H9 (cell line): ENCODE data around the gene CRACDL. TPM values are rescaled to one million over a fixed set of nuclear protein-coding genes. Genes with fewer than 3 reads are reported as not detected.

ENCODE experiments used
- DNase-seq: peaks from one replicate; pipeline ENCODE4 v3.0.0-alpha.2; 2017
- H2AFZ ChIP-seq: one replicate; pipeline ENCODE4 v1.6.1; 2013; ENCODE audit warnings: mild to moderate bottlenecking, low read length, control low read depth, moderate library complexity
- H2AK5ac ChIP-seq: 2 replicates; pipeline ENCODE4 v1.6.1; 2013; ENCODE audit warnings: low read length, control low read depth, mixed read lengths; ENCODE audit not compliant: insufficient read length
- H2BK120ac ChIP-seq: one replicate; pipeline ENCODE4 v1.6.1; 2013; ENCODE audit warnings: low read depth, mild to moderate bottlenecking, low read length, control low read depth, inconsistent platforms; ENCODE audit not compliant: poor library complexity, severe bottlenecking
- H2BK12ac ChIP-seq: 2 replicates; pipeline ENCODE4 v1.6.1; 2013; ENCODE audit warnings: low read length, control low read depth, mixed read lengths, low read depth; ENCODE audit not compliant: insufficient read length
- H2BK15ac ChIP-seq: 2 replicates; pipeline ENCODE4 v1.6.1; 2013; ENCODE audit warnings: low read depth, low read length, control low read depth
- H2BK20ac ChIP-seq: one replicate; pipeline ENCODE4 v1.6.1; 2013; ENCODE audit warnings: low read depth, mild to moderate bottlenecking, low read length, control low read depth, inconsistent platforms; ENCODE audit not compliant: poor library complexity, severe bottlenecking
- H2BK5ac ChIP-seq: 2 replicates; pipeline ENCODE4 v1.6.1; 2013; ENCODE audit warnings: low read length, control low read depth, mixed read lengths; ENCODE audit not compliant: insufficient read length
- H3K14ac ChIP-seq: 2 replicates; pipeline ENCODE4 v1.6.1; 2013; ENCODE audit warnings: low read length, control low read depth; ENCODE audit not compliant: insufficient read depth
- H3K18ac ChIP-seq: 2 replicates; pipeline ENCODE4 v1.6.1; 2013; ENCODE audit warnings: low read depth, mild to moderate bottlenecking, mixed read lengths, low read length, control low read depth; ENCODE audit not compliant: insufficient read length
- H3K23ac ChIP-seq: 2 replicates; pipeline ENCODE4 v1.6.1; 2013; ENCODE audit warnings: low read length, control low read depth, mixed read lengths, low read depth; ENCODE audit not compliant: insufficient read length
- H3K23me2 ChIP-seq: 2 replicates; pipeline ENCODE4 v1.6.1; 2013; ENCODE audit warnings: low read depth, mild to moderate bottlenecking, mixed read lengths, low read length, control low read depth; ENCODE audit not compliant: insufficient read length, poor library complexity, severe bottlenecking
- H3K27ac ChIP-seq: 2 replicates; pipeline ENCODE4 v1.5.1; 2013; ENCODE audit warnings: low read length, control low read depth, mixed read lengths, low read depth; ENCODE audit not compliant: insufficient read length
- H3K27me3 ChIP-seq: 2 replicates; pipeline ENCODE4 v1.6.1; 2013; ENCODE audit warnings: low read length, control low read depth, inconsistent platforms; ENCODE audit not compliant: insufficient read depth
- H3K4ac ChIP-seq: 2 replicates; pipeline ENCODE4 v1.6.1; 2013; ENCODE audit warnings: low read depth, mild to moderate bottlenecking, control low read depth, inconsistent platforms, low read length, moderate library complexity
- H3K4me1 ChIP-seq: 2 replicates; pipeline ENCODE4 v1.6.1; 2013; ENCODE audit warnings: low read length, control low read depth, inconsistent platforms; ENCODE audit not compliant: insufficient read depth
- H3K4me2 ChIP-seq: 2 replicates; pipeline ENCODE4 v1.6.1; 2013; ENCODE audit warnings: low read length, control low read depth, mixed read lengths; ENCODE audit not compliant: insufficient read length, insufficient read depth
- H3K56ac ChIP-seq: 2 replicates; pipeline ENCODE4 v1.6.1; 2013; ENCODE audit warnings: low read depth, mild to moderate bottlenecking, mixed read lengths, low read length, control low read depth; ENCODE audit not compliant: insufficient read length
- H3K79me1 ChIP-seq: 2 replicates; pipeline ENCODE4 v1.6.1; 2013; ENCODE audit warnings: low read depth, mild to moderate bottlenecking, moderate library complexity, low read length, control low read depth, inconsistent platforms; ENCODE audit not compliant: insufficient read depth, poor library complexity, severe bottlenecking
- H3K79me2 ChIP-seq: 2 replicates; pipeline ENCODE4 v1.6.1; 2013; ENCODE audit warnings: low read length, control low read depth, inconsistent platforms; ENCODE audit not compliant: insufficient read depth
- H3K9ac ChIP-seq: 2 replicates; pipeline ENCODE4 v1.6.1; 2013; ENCODE audit warnings: low read length, control low read depth, mixed read lengths; ENCODE audit not compliant: insufficient read length; ENCODE audit errors: extremely low read depth
- H3K9me3 ChIP-seq: one replicate; pipeline ENCODE4 v1.6.1; 2013; ENCODE audit warnings: low read depth, low read length, inconsistent platforms; ENCODE audit not compliant: control insufficient read depth
- H3T11ph ChIP-seq: one replicate; pipeline ENCODE4 v1.6.1; 2013; ENCODE audit warnings: mild to moderate bottlenecking, low read length, control low read depth, inconsistent platforms
- H4K20me1 ChIP-seq: one replicate; pipeline ENCODE4 v1.6.1; 2013; ENCODE audit not compliant: control insufficient read depth, insufficient read length, insufficient read depth
- H4K5ac ChIP-seq: 2 replicates; pipeline ENCODE4 v1.6.1; 2013; ENCODE audit warnings: low read depth, mild to moderate bottlenecking, mixed read lengths, low read length, control low read depth; ENCODE audit not compliant: insufficient read length
- H4K8ac ChIP-seq: replicated peaks from 2 replicates; pipeline ENCODE4 v1.6.1; 2013; ENCODE audit warnings: low read length, control low read depth, mixed read lengths, low read depth; ENCODE audit not compliant: insufficient read length
- H4K91ac ChIP-seq: 2 replicates; pipeline ENCODE4 v1.6.1; 2013; ENCODE audit warnings: low read depth, mild to moderate bottlenecking, moderate library complexity, mixed read lengths, low read length, control low read depth; ENCODE audit not compliant: insufficient read length
- H3K27ac Mint-ChIP-seq, 3 experiments: 2 replicates in 2 of 3; 3 replicates in 1 of 3; pipeline ENCODE4 v1.8.0; 2020 to 2021; ENCODE audit warnings: mixed read lengths in 3 of 3, mild to moderate bottlenecking in 1 of 3, moderate library complexity in 1 of 3
- H3K27me3 Mint-ChIP-seq: 2 replicates; pipeline ENCODE4 v1.8.0; 2021; ENCODE audit warnings: low read depth, mild to moderate bottlenecking, moderate library complexity, mixed read lengths
- H3K36me3 Mint-ChIP-seq, 3 experiments: 2 replicates in 2 of 3; 3 replicates in 1 of 3; pipeline ENCODE4 v1.8.0; 2020 to 2021; ENCODE audit warnings: low read depth in 3 of 3, mixed read lengths in 3 of 3; ENCODE audit not compliant: insufficient read depth in 1 of 3
- H3K4me1 Mint-ChIP-seq, 2 experiments: 2 replicates each; pipeline ENCODE4 v1.8.0; 2020; ENCODE audit warnings: mixed read lengths in 2 of 2
- H3K4me3 Mint-ChIP-seq, 2 experiments: 2 replicates in 1 of 2; 3 replicates in 1 of 2; pipeline ENCODE4 v1.8.0; 2020 to 2021; ENCODE audit warnings: mild to moderate bottlenecking in 2 of 2, mixed read lengths in 2 of 2, moderate library complexity in 1 of 2
- H3K9me3 Mint-ChIP-seq, 2 experiments: 2 replicates in 1 of 2; 3 replicates in 1 of 2; pipeline ENCODE4 v1.8.0; 2020; ENCODE audit warnings: mild to moderate bottlenecking in 2 of 2, mixed read lengths in 2 of 2, moderate library complexity in 1 of 2
- WGBS: extraction: QIAGEN DNeasy Blood & Tissue Kit; methylation state at CpG from one replicate; pipeline ENCODE4 v1.1.7; 2013; ENCODE audit warnings: missing lambda C conversion rate, low lambda C conversion rate, mixed read lengths; ENCODE audit not compliant: insufficient read length; ENCODE audit errors: extremely low coverage; 5-methylcytosine and 5-hydroxymethylcytosine counted together
- total RNA-seq: library from RNA; stranded (reverse); gene quantifications from 2 replicates; pipeline ENCODE4 v1.2.1, GENCODE V29; 2021
- TF ChIP-seq, protein P1 (sequence below): fragments of 200-600 bp; sonication (generic); conservative IDR thresholded peaks from 3 replicates; pipeline ENCODE4 v1.8.0; 2021; ENCODE audit warnings: antibody characterized with exemption, mild to moderate bottlenecking

The CRACDL gene
- total RNA-seq, 1 experiment from 2014 or later: 0.48 TPM

DNA sequence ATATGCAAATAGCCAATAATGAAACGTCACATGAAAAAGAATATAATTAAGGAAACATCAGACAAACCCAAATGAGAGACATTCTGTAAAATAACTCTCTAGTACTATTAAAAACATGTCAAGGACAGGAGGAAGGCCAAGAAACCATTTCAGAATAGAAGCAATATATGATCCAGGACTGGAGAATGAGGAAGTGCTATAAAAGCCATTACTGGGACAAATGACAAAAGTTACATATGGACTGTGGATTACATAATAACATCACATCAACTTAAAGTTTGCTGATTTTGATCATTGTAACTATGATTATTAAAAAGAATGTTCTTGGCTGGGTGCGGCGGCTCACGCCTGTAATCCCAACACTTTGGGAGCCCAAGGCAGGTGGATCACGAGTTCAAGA lies 81.3 kb downstream of the CRACDL start:
- H3K4me3 Mint-ChIP-seq: no peak overlapping the region
- peaks cover 5% of the 10 kb centered on the region for H3K27me3 Mint-ChIP-seq
- Histone ChIP-seq H3K9me3 (no peaks in the 10 kb centered on the region), H3T11ph (no peak overlapping the region), H2AFZ (no peak overlapping the region), H3K4me2 (no peak overlapping the region), H2BK12ac (no peak overlapping the region), H2BK5ac (no peak overlapping the region), H3K79me2 (no peaks in the 10 kb centered on the region), H3K23ac (no peak overlapping the region), H3K9ac (no peak overlapping the region), H4K20me1 (no peaks in the 10 kb centered on the region), H3K4me1 (no peaks in the 10 kb centered on the region), H2AK5ac (no peak overlapping the region), H3K27ac (no peak overlapping the region), H4K8ac (no peak overlapping the region), H4K91ac (no peak overlapping the region), H3K56ac (no peak overlapping the region), H2BK120ac (no peak overlapping the region), H2BK15ac (no peak overlapping the region), H3K4ac (no peak overlapping the region), H3K27me3 (no peaks in the 10 kb centered on the region), H2BK20ac (no peak overlapping the region), H3K18ac (no peak overlapping the region), H3K23me2 (no peaks in the 10 kb centered on the region), H3K79me1 (no peaks in the 10 kb centered on the region), H4K5ac (no peak overlapping the region), H3K14ac (no peak overlapping the region)
- WGBS: no CpG with 5 or more reads among the region's 5 CpGs
- H3K36me3 Mint-ChIP-seq: no peaks in the 10 kb centered on the region
- DNase-seq: no peak
- H3K9me3 Mint-ChIP-seq: peaks cover 5 to 6% of the 10 kb centered on the region in 2 experiments; a peak in 4 of 5 replicates
- TF ChIP-seq, protein P1, sequence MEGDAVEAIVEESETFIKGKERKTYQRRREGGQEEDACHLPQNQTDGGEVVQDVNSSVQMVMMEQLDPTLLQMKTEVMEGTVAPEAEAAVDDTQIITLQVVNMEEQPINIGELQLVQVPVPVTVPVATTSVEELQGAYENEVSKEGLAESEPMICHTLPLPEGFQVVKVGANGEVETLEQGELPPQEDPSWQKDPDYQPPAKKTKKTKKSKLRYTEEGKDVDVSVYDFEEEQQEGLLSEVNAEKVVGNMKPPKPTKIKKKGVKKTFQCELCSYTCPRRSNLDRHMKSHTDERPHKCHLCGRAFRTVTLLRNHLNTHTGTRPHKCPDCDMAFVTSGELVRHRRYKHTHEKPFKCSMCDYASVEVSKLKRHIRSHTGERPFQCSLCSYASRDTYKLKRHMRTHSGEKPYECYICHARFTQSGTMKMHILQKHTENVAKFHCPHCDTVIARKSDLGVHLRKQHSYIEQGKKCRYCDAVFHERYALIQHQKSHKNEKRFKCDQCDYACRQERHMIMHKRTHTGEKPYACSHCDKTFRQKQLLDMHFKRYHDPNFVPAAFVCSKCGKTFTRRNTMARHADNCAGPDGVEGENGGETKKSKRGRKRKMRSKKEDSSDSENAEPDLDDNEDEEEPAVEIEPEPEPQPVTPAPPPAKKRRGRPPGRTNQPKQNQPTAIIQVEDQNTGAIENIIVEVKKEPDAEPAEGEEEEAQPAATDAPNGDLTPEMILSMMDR: no peak
- no peaks in the 10 kb centered on the region for H3K4me1 Mint-ChIP-seq
- H3K27ac Mint-ChIP-seq: no peak overlapping the region
